Common myeloid progenitor, CD34-positive (primary cell): ENCODE results near the gene ANAPC15.
A peak's percentile ranks its signal among the peaks of the same experiment; 100 is the strongest.

Experiments
- CTCF ChIA-PET: fragments of 350-600 bp; sonication (Branson Sonifier 250); formaldehyde crosslinking; loops from one replicate; lab custom pipeline; 2021; ENCODE audit warnings: antibody characterized with exemption; lab: Charles Lee
- POLR2A ChIA-PET: fragments of 350-600 bp; sonication (Branson Sonifier 250); formaldehyde crosslinking; loops from one replicate; lab custom pipeline; 2021; ENCODE audit warnings: antibody characterized with exemption; lab: Charles Lee
- DNase-seq, 3 donors: peaks; one replicate each; pipeline versions ENCODE4 v3.0.0 to v3.0.0-alpha.2; 2013
- H3K27ac ChIP-seq, 2 experiments: 1 replicate in 1 of 2; 2 replicates in 1 of 2; pipeline ENCODE4 v1.7.0; 2013; ENCODE audit warnings: inconsistent platforms in 2 of 2, low read length in 2 of 2, mild to moderate bottlenecking in 2 of 2, low read depth in 1 of 2, moderate library complexity in 1 of 2; ENCODE audit not compliant: severe bottlenecking in 2 of 2, insufficient read depth in 1 of 2, poor library complexity in 1 of 2
- H3K27me3 ChIP-seq, 5 experiments: replicated peaks in 2 of 5; 1 replicate in 3 of 5; 2 replicates in 2 of 5; pipeline versions ENCODE4 v1.6.1 to v1.7.0; 2013; ENCODE audit warnings: low read length in 4 of 5, mild to moderate bottlenecking in 2 of 5, moderate library complexity in 2 of 5, inconsistent platforms in 1 of 5; ENCODE audit not compliant: insufficient read depth in 5 of 5, control insufficient read depth in 4 of 5
- H3K36me3 ChIP-seq, 4 experiments: 1 replicate in 2 of 4; 2 replicates in 2 of 4; pipeline versions ENCODE4 v1.6.1 to v1.7.0; 2013; ENCODE audit warnings: low read length in 3 of 4, control low read depth in 1 of 4, mild to moderate bottlenecking in 1 of 4; ENCODE audit not compliant: control insufficient read depth in 4 of 4, insufficient read depth in 4 of 4
- H3K4me1 ChIP-seq, 4 experiments: 1 replicate in 3 of 4; 2 replicates in 1 of 4; pipeline versions ENCODE4 v1.6.1 to v1.7.1; 2013; ENCODE audit warnings: low read length in 3 of 4, mild to moderate bottlenecking in 3 of 4, control low read depth in 1 of 4, inconsistent platforms in 1 of 4, moderate library complexity in 1 of 4; ENCODE audit not compliant: control insufficient read depth in 4 of 4, insufficient read depth in 4 of 4; ENCODE audit errors: control extremely low read depth in 1 of 4
- H3K4me3 ChIP-seq, 7 experiments: 1 replicate in 4 of 7; 2 replicates in 3 of 7; pipeline versions ENCODE4 v1.5.1 to v1.7.0; 2013; ENCODE audit warnings: mild to moderate bottlenecking in 7 of 7, low read length in 6 of 7, moderate library complexity in 6 of 7, inconsistent platforms in 2 of 7, low read depth in 2 of 7, control low read depth in 1 of 7; ENCODE audit not compliant: insufficient read depth in 4 of 7, control insufficient read depth in 1 of 7; ENCODE audit errors: extremely low read depth in 1 of 7
- H3K9me3 ChIP-seq, 5 experiments: 1 replicate in 4 of 5; 2 replicates in 1 of 5; pipeline versions ENCODE4 v1.6.1 to v1.7.1; 2013; ENCODE audit warnings: low read length in 4 of 5, mild to moderate bottlenecking in 2 of 5, inconsistent platforms in 1 of 5, low read depth in 1 of 5, moderate library complexity in 1 of 5; ENCODE audit not compliant: control insufficient read depth in 4 of 5, insufficient read depth in 2 of 5; ENCODE audit errors: control extremely low read depth in 1 of 5
- WGBS: methylation state at CpG from one replicate; pipeline ENCODE4 v1.1.5; 2013; ENCODE audit not compliant: insufficient coverage; 5-methylcytosine and 5-hydroxymethylcytosine counted together

ANAPC15 gene

GRCh38 chr11:72075756-72076155, 36.7 kb downstream of the ANAPC15 start:
- Histone ChIP-seq H3K27me3 (no peaks in the 10 kb centered on the region), H3K4me1 (peaks cover 4 to 47% (median 21%) of the 10 kb centered on the region in 4 experiments), H3K4me3 (peak overlapping the region in 3 of 7 experiments; percentile 36 to 65 (median 49)), H3K9me3 (no peaks in the 10 kb centered on the region), H3K27ac (peak overlapping the region; percentile 50 to 85), H3K36me3 (peaks cover 0 to 12% (median 0%) of the 10 kb centered on the region in 4 experiments)
- CTCF ChIA-PET: interaction anchor here (1.0 to 4.4 kb wide), 20 partner anchors 9 to 98 kb away, joined by 3 to 28 read pairs (median 7); no protein-coding TSS in a partner anchor
- POLR2A ChIA-PET: interaction anchor here (1.2 to 1.6 kb wide), 3 partner anchors 9 to 35 kb away, joined by 5 to 8 read pairs (median 5); no protein-coding TSS in a partner anchor
- WGBS: 100% methylated on average over 4 of the region's 4 CpGs
- no peak for DNase-seq

GRCh38 chr11:72075109-72075508, 37.4 kb downstream of the ANAPC15 start:
- Histone ChIP-seq H3K4me3 (peak overlapping the region in 5 of 7 experiments; percentile 9 to 65 (median 36)), H3K27ac (peak overlapping the region; percentile 50 to 85), H3K27me3 (no peaks in the 10 kb centered on the region), H3K9me3 (no peaks in the 10 kb centered on the region), H3K4me1 (peaks cover 4 to 53% (median 23%) of the 10 kb centered on the region in 4 experiments), H3K36me3 (peaks cover 0 to 12% (median 0%) of the 10 kb centered on the region in 4 experiments)
- peak; percentile 73 to 76 (median 75) for DNase-seq
- POLR2A ChIA-PET: interaction anchor here (0.8 to 1.6 kb wide), 4 partner anchors 9 to 50 kb away, joined by 3 to 8 read pairs (median 5); no protein-coding TSS in a partner anchor
- CTCF ChIA-PET: interaction anchor here (1.0 to 4.4 kb wide), 21 partner anchors 8 to 97 kb away, joined by 3 to 28 read pairs (median 7); no protein-coding TSS in a partner anchor
- 80% methylated on average over 1 of the region's 1 CpG for WGBS

- Histone ChIP-seq H3K4me3 (no peak overlapping the region), H3K9me3 (no peaks in the 10 kb centered on the region), H3K4me1 (peaks cover 4 to 47% (median 17%) of the 10 kb centered on the region in 4 experiments), H3K27me3 (no peaks in the 10 kb centered on the region), H3K27ac (no peak overlapping the region), H3K36me3 (peaks cover 0 to 28% (median 6%) of the 10 kb centered on the region in 4 experiments)
- ChIA-PET POLR2A (no interaction called here), CTCF (interaction anchor here (1.3 to 4.4 kb wide), 5 partner anchors 9 to 56 kb away, joined by 3 to 28 read pairs (median 7); no protein-coding TSS in a partner anchor)
- peak in 2 of 3 donors; percentile 14 to 19 for DNase-seq
- WGBS: 93% methylated on average over 3 of the region's 3 CpGs
These were observed 40.1 kb downstream of the ANAPC15 start for GRCh38 chr11:72072348-72072747.

GRCh38 chr11:72070491-72070890, 42.0 kb downstream of the ANAPC15 start:
- peaks cover 3 to 36% (median 9%) of the 10 kb centered on the region in 4 experiments for H3K36me3 ChIP-seq
- no peaks in the 10 kb centered on the region for H3K27me3 ChIP-seq
- H3K4me1 ChIP-seq: peaks cover 2 to 40% (median 14%) of the 10 kb centered on the region in 4 experiments
- DNase-seq: no peak
- H3K4me3 ChIP-seq: peak overlapping the region in 1 of 7 experiments; percentile 32
- ChIA-PET CTCF (interaction anchor here (1.0 to 1.1 kb wide), 3 partner anchors 10 to 77 kb away, joined by 3 read pairs; no protein-coding TSS in a partner anchor), POLR2A (no interaction called here)
- H3K27ac ChIP-seq: peak overlapping the region in 1 of 2 experiments; percentile 51
- H3K9me3 ChIP-seq: no peaks in the 10 kb centered on the region
- 96% methylated on average over 3 of the region's 7 CpGs for WGBS

- Histone ChIP-seq H3K36me3 (peaks cover 3 to 36% (median 9%) of the 10 kb centered on the region in 4 experiments), H3K27me3 (no peaks in the 10 kb centered on the region), H3K4me1 (peaks cover 0 to 35% (median 9%) of the 10 kb centered on the region in 4 experiments), H3K27ac (peak overlapping the region in 1 of 2 experiments; percentile 51), H3K4me3 (peak overlapping the region in 1 of 7 experiments; percentile 32), H3K9me3 (no peaks in the 10 kb centered on the region)
- POLR2A ChIA-PET: interaction anchor here (0.7 kb wide), 1 partner anchor 13 kb away, joined by 4 read pairs; no protein-coding TSS in a partner anchor
- CTCF ChIA-PET: interaction anchor here (0.9 to 4.4 kb wide), 6 partner anchors 8 to 77 kb away, joined by 3 to 19 read pairs (median 3); no protein-coding TSS in a partner anchor
- 40% methylated on average over 2 of the region's 2 CpGs for WGBS
- DNase-seq: peak in 2 of 3 donors; percentile 23 to 24
These were observed 42.7 kb downstream of the ANAPC15 start for GRCh38 chr11:72069787-72070251.

- no peaks in the 10 kb centered on the region for H3K27me3 ChIP-seq
- H3K9me3 ChIP-seq: no peaks in the 10 kb centered on the region
- peak overlapping the region in 1 of 2 experiments; percentile 51 for H3K27ac ChIP-seq
- CTCF ChIA-PET: interaction anchor here (0.9 to 4.4 kb wide), 6 partner anchors 9 to 114 kb away, joined by 3 to 19 read pairs (median 3); no protein-coding TSS in a partner anchor
- DNase-seq: no peak
- POLR2A ChIA-PET: interaction anchor here (0.7 to 1.5 kb wide), 2 partner anchors 12 to 29 kb away, joined by 4 read pairs; no protein-coding TSS in a partner anchor
- peaks cover 0 to 35% (median 9%) of the 10 kb centered on the region in 4 experiments for H3K4me1 ChIP-seq
- H3K4me3 ChIP-seq: peak overlapping the region in 1 of 7 experiments; percentile 29
- H3K36me3 ChIP-seq: peaks cover 3 to 36% (median 9%) of the 10 kb centered on the region in 4 experiments
These were observed 43.3 kb downstream of the ANAPC15 start for GRCh38 chr11:72069200-72069599.
